ENCODE results near the gene TRUB2. TPM values are rescaled to one million over a fixed set of nuclear protein-coding genes. Genes with fewer than 3 reads are reported as not detected.

Gene TRUB2
- polyA plus RNA-seq, 6 donors from 2014 or later: 12.7 to 23.4 (median 22.1) TPM

DNA sequence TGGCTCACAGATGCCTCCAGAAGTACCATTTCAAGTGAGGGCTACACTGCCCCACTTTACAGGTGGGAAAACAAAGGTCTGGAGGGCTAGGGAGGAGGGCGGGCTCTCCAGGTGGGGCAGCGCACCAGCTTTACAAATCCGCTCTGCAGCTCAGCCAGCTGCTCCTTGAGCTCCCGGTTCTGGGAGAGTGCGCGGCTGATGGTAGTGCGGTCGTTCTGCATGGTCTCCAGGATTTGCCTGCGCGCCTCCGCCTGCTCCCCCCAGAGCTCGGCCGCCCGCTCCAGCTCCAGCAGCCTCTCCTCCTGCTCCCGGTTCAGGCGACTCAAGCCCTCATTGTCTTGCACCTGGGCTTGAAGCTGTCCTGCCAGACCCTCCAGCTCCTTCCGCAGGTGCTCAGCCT, 61.9 kb downstream of the TRUB2 start:
- Mint-ChIP-seq H3K4me1 (peaks cover 0 to 3% (median 0%) of the 10 kb centered on the region in 3 donors), H3K27me3 (peaks cover 0 to under 1% (median 0%) of the 10 kb centered on the region in 3 donors), H3K36me3 (peaks cover 20 to 49% of the 10 kb centered on the region in 2 donors), H3K27ac (no peak overlapping the region), H3K4me3 (no peak overlapping the region), H3K9me3 (no peaks in the 10 kb centered on the region)
- DNase-seq (no peak), ATAC-seq (ENCODE audit: low read depth in 2 of 2) (no peak)

DNA sequence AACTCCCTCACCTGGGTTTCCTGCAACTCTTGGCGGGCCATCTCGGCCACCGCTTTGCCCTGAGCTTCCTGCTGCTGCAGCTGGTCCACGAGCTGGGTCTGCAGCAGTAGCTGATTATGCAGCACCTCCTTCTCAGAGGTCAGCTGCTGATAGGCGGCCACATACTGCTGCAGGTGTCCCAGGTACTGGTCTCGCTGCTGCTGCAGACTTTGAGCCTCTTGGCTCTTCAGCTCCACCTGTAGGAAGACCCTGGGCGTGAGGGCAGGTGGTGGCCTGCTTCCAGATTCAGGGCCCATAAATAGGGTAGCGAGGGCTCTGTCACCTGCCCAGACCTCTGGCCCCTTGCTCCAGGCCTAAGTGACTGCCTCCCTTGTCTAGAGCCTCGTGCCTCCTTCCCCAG, 63.1 kb downstream of the TRUB2 start:
- H3K4me3 Mint-ChIP-seq: no peak overlapping the region
- H3K27me3 Mint-ChIP-seq: peaks cover 0 to 11% (median 0%) of the 10 kb centered on the region in 3 donors
- H3K9me3 Mint-ChIP-seq: no peaks in the 10 kb centered on the region
- H3K36me3 Mint-ChIP-seq: peaks cover 20 to 49% of the 10 kb centered on the region in 2 donors
- peaks cover 0 to 3% (median 0%) of the 10 kb centered on the region in 3 donors for H3K4me1 Mint-ChIP-seq
- DNase-seq (no peak), ATAC-seq (ENCODE audit: low read depth in 2 of 2) (no peak)
- no peak overlapping the region for H3K27ac Mint-ChIP-seq

DNA sequence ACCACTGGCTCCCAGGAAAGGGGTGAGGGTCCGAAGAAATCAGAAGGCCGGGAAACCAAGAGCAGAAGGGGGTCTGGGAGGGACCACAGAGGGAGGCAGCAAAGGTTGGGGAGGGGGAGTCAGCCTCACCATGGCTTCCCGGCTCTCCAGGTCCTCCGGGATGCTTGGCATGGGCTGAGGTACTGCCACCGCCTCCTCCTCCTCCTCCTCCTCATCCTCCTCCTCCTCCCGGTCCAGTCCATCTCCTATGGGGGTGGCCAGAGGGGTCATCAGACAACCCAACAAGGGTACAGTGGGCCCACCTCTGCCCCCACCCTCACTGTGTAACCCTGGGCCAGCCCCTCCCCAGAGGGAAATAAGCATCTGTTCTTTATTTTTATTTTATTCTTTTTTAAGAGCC, 63.9 kb downstream of the TRUB2 start:
- peaks cover 20 to 49% of the 10 kb centered on the region in 2 donors for H3K36me3 Mint-ChIP-seq
- ATAC-seq (ENCODE audit: low read depth in 2 of 2) (no peak), DNase-seq (no peak)
- H3K27ac Mint-ChIP-seq: no peak overlapping the region
- peaks cover 0 to 11% (median 0%) of the 10 kb centered on the region in 3 donors for H3K27me3 Mint-ChIP-seq
- no peak overlapping the region for H3K4me3 Mint-ChIP-seq
- peaks cover 0 to 3% (median 0%) of the 10 kb centered on the region in 3 donors for H3K4me1 Mint-ChIP-seq
- H3K9me3 Mint-ChIP-seq: no peaks in the 10 kb centered on the region

DNA sequence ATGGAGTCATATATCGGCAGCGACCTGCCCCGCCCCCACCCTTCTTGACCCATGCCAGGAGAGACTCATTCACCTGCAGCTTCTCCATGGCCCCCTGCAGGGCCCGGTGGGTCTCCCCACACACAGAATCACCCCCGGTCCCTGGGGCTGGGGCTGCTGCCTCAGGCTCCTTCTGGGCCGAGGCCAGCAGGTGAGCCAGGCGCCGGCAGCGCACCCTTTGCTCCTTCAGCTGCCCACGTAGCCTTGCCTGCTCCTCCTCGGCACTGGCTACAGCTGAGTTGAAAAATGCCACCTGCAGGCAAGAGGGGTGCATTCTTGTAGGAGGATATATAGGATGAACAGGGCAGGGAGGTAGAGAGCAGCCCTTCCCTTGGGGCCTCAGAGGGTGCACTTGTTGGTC, 64.3 kb downstream of the TRUB2 start:
- Mint-ChIP-seq H3K4me3 (no peak overlapping the region), H3K27me3 (peaks cover 0 to 11% (median 0%) of the 10 kb centered on the region in 3 donors), H3K36me3 (peaks cover 20 to 46% of the 10 kb centered on the region in 2 donors), H3K4me1 (peaks cover 0 to 3% (median 0%) of the 10 kb centered on the region in 3 donors), H3K9me3 (no peaks in the 10 kb centered on the region), H3K27ac (no peak overlapping the region)
- ATAC-seq (ENCODE audit: low read depth in 2 of 2) (no peak), DNase-seq (no peak)

DNA sequence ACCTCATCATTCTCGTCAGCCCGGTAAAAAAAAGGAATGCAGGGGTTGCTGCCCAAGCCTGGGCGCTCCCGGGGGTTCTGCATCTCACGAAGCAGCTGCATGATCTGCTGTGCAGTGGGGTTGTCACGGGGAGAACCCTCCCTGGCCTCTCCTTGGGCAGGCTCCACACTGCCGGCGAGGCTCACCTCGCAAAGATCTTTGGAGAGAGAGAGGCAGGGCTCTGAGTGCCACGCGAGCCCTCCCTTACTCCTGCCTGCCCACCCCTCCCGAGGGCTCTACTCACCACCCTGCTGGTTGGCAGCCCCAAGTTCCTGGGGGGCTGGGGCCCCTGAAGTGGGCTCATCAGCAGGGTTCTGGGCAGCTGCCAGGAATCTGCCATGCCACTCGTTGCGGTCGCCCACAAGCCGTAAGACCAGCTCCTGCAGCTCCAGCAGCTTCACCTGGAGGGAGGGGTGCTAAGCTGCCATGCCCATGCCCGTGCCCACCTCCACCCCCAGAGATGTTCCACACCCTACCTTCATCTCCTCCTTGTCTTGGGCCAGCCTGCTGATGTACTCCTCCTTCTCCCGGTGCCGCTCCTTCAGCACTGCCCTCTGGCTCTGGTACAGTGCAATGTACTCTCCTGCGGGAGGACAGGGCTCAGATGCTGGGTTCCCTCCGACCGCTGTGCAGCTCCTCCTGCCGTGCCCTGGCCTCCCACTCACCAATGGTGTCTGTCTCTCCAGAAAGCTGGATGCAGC, 65.0 kb downstream of the TRUB2 start:
- no peak overlapping the region for H3K27ac Mint-ChIP-seq
- H3K36me3 Mint-ChIP-seq: peaks cover 14 to 40% of the 10 kb centered on the region in 2 donors
- H3K9me3 Mint-ChIP-seq: no peaks in the 10 kb centered on the region
- peaks cover 0 to 4% (median 3%) of the 10 kb centered on the region in 3 donors for H3K4me1 Mint-ChIP-seq
- H3K4me3 Mint-ChIP-seq: no peak overlapping the region
- H3K27me3 Mint-ChIP-seq: peaks cover 0 to 14% (median 4%) of the 10 kb centered on the region in 3 donors
- no peak for ATAC-seq (ENCODE audit: low read depth in 2 of 2)
- DNase-seq: no peak

Other genes starting within 250 kb of the TRUB2 start
- gene PTGES2, start 194.7 kb downstream of the TRUB2 start, polyA plus RNA-seq (ENCODE audit: low read depth in 6 of 6): 10 to 100 TPM; 31.1 to 63.8 (median 40.8) TPM
- gene LCN2, start 173.0 kb downstream of the TRUB2 start, polyA plus RNA-seq (ENCODE audit: low read depth in 6 of 6): 1 to 10 TPM in 2 of 6 donors, under 1 TPM in 1, not detected in 3; 0.44 to 1.2 (median 1.2) TPM
- 10 to 100 TPM; 74.7 to 98.3 (median 93.5) TPM for gene BBLN, start 162.2 kb downstream of the TRUB2 start, polyA plus RNA-seq (ENCODE audit: low read depth in 6 of 6)
- gene CIZ1, start 130.9 kb downstream of the TRUB2 start, polyA plus RNA-seq (ENCODE audit: low read depth in 6 of 6): 10 to 100 TPM in 2 of 6 donors, 1 to 10 TPM in 4; 5.6 to 34.6 (median 9.9) TPM
- under 1 TPM in 4 of 6 donors, not detected in 2; 0.15 to 0.49 (median 0.20) TPM for gene DNM1, start 119.1 kb downstream of the TRUB2 start, polyA plus RNA-seq (ENCODE audit: low read depth in 6 of 6)
- 10 to 100 TPM in 1 of 6 donors, 1 to 10 TPM in 5; 4.6 to 10.3 (median 8.1) TPM for gene GOLGA2, start 46.4 kb downstream of the TRUB2 start, polyA plus RNA-seq (ENCODE audit: low read depth in 6 of 6)
- 10 to 100 TPM; 22.6 to 33.7 (median 26.3) TPM for gene SWI5, start 46.2 kb downstream of the TRUB2 start, polyA plus RNA-seq (ENCODE audit: low read depth in 6 of 6)
- 10 to 100 TPM; 25.5 to 37.5 (median 31.3) TPM for gene COQ4, start 392 bp upstream of the TRUB2 start, polyA plus RNA-seq (ENCODE audit: low read depth in 6 of 6)
- gene SLC27A4, start 18.1 kb upstream of the TRUB2 start, polyA plus RNA-seq (ENCODE audit: low read depth in 6 of 6): 1 to 10 TPM in 5 of 6 donors, not detected in 1; 2.3 to 6.8 (median 3.6) TPM
- gene URM1, start 48.9 kb upstream of the TRUB2 start, polyA plus RNA-seq (ENCODE audit: low read depth in 6 of 6): 10 to 100 TPM; 36.9 to 44.3 (median 42.0) TPM
- under 1 TPM in 5 of 6 donors, not detected in 1; 0.31 to 0.71 (median 0.37) TPM for gene CERCAM, start 98.4 kb upstream of the TRUB2 start, polyA plus RNA-seq (ENCODE audit: low read depth in 6 of 6)
- gene ODF2, start 133.6 kb upstream of the TRUB2 start, polyA plus RNA-seq (ENCODE audit: low read depth in 6 of 6): 10 to 100 TPM; 11.2 to 29.9 (median 18.4) TPM
- gene GLE1, start 182.3 kb upstream of the TRUB2 start, polyA plus RNA-seq (ENCODE audit: low read depth in 6 of 6): 10 to 100 TPM; 18.8 to 34.3 (median 28.5) TPM
- 10 to 100 TPM in 5 of 6 donors, 1 to 10 TPM in 1; 2.3 to 72.4 (median 31.4) TPM for gene SPTAN1, start 230.1 kb upstream of the TRUB2 start, polyA plus RNA-seq (ENCODE audit: low read depth in 6 of 6)

Data from naive B cell (primary cell).